Activated CD4-positive, alpha-beta T cell treated with anti-CD3 and anti-CD28 coated beads, Interleukin-2, Interleukin-6, amounts not matched to agents 100 ng/mL and 50 ng/mL, durations not matched to agents 16 hours and 8 hours (primary cell): ENCODE results near the gene ATP1A4.

Experiments used
- DNase-seq: peaks from one replicate; pipeline ENCODE4 v3.0.0-alpha.2; 2020

Gene ATP1A4

DNA sequence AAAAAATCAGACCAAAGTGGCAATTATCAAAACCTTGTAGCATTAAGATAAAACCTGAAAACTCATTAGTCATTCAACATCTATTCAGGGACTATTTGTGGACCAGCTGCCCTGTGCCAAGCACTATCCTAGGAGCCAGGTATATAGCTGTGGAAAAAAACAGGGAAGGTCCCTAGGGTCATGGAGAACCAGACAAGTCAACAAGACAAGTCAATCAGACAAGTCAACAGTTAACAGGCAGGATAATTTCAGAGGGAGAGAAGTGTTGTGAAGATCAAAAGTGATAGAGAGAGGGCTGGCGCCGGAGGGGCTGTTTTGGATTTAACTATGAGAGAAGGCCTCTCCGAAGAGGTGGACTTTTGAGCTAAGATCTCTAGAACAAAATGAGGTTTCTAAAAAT is 3.3 kb upstream of the ATP1A4 start:
- DNase-seq, result no peak

DNA sequence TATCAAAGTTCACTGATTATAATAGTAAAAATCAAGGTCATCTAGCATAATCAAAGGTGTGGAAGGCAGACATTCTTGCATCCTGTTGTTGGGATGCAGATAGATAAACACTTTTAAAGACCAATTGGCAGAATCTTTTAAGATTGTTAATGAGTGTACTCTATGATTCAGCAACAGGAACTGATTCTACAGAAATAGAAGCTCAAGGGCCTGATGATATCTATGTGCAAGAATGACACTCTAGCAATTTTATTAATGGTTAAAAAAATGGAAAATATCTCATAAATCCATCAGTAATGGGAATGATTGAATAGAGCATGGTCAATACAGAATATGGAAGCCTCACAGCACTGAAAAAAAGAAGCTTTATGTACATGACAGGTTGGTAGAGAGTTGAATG is 2.2 kb upstream of the ATP1A4 start:
- DNase-seq, result no peak

DNA sequence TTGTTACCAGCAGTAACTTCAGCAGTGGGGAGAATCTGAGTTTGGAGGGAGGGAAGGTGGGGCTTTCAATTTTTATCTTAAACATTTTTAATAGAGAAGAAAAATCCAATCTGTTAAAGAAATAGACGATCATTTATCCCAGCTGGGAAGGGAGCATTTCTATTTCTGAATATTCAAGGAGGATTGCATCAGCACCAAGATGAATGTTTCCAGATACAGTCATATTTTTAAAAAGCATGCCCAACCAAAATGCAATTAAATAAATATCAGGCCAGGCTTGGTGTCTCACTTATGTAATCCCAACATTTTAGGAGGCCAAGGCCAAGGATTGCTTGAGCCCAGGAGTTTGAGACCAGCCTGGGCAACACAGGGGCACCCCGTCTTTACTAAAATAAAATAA is 1.7 kb upstream of the ATP1A4 start:
- DNase-seq, result no peak

DNA sequence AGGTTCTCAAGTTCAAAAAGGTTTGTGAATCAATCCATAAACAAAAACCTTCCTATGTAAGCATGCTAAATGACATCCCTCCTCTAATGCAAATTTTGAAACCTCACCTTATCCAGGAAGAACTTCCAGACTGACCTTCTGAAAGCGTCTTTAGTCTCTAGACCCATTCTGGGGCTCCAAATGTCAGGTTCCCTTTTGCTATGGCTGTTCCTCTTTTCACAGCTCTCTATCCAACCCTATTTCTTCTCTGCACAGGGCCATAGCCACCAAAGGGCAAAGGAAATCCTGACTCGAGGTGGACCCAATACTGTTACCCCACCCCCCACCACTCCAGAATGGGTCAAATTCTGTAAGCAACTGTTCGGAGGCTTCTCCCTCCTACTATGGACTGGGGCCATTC is 3.4 kb downstream of the ATP1A4 start:
- DNase-seq, result no peak

DNA sequence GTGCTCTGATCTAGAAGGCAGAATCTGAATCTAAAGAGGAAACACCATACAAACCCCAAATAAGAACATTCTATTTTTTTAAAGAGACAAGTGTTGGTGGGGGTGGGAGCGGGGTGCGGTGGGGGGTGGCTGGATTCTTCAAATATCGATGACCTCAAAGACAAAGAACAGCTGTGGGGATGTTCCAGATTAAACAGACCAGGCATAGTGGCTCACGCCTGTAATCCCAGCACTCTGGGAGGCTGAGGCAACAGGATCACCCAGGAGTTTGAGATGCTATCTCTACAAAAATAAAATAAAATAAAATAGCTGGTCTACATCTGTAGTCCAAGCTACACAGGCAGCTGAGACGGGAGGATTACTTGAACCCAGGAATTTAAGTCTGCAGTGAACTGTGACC is 5.0 kb downstream of the ATP1A4 start:
- DNase-seq, result no peak

DNA sequence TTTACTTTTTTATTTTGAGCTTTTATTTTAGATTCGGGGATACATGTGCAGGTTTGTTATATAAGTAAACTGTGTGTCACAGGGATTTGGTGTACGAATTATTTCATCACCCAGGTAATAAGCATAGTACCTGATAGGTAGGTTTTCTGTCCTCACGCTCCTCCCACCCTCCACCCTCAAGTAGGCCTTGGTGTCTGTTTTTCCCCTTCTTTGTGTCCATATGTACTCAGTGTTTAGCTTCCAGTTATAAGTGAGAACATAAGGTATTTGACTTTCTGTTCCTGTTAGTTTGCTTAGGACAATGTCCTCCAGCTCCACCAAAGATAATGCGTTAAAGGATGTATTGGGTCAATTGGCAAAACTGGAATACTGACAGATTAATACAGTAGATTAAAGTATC is 5.8 kb downstream of the ATP1A4 start:
- DNase-seq, result no peak

DNA sequence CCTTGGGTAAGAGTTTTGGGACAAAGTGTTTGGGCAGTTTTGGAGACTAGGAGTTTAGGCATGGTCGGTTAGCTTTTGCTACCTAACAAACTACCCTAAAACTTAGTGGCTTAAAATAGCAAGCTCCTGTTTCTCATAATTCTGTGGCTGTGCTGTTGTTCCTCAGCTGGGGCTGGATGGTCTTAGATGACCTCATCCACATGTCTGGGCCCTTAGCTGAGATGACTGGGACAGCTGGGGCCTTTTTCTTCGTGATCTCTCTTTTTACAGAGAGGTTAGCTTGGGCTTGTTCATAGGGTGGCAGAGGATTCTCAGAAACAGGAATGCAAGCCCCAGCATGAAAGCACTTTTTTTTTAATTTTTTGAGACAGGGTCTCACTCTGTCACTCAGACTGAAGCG is 6.6 kb downstream of the ATP1A4 start:
- DNase-seq, result no peak

DNA sequence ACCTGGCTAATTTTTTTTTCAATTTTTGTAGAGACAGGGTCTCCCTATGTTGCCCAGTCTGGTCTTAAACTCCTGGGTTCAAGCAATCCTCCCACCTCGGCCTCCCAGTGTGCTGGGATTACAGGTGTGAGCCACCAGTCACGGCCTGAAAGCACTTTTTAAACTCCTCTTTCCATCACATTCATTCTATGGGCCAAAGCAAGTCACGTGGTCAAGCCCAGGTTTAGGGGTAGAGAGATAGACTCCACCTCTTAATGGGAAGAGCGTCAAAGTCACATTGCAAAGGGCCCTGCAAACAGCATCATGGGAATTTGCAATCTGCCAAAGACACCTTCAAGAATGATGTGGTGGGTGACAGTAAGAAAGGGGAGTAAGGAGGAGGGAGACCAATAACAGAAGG is 7.1 kb downstream of the ATP1A4 start:
- no peak for DNase-seq

DNA sequence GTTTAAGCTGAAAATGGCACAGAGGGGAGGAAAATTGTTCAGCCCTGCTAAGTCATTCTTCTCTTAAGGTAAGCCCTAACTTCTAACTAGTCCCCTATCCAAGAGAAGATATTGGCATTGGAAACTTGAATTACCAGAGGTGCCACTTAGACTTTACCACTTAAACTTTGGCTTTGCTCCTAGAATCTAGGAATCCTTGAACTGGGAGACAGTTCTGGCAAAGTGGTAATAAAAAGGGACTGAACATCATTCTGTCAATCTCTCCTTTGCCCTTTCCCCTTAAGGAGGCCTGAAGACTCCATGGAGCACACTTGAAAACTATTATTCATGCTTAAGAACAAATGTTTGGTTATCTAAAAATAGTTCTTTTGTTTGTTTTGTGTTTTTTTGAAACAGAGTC is 8.4 kb downstream of the ATP1A4 start:
- no peak for DNase-seq

DNA sequence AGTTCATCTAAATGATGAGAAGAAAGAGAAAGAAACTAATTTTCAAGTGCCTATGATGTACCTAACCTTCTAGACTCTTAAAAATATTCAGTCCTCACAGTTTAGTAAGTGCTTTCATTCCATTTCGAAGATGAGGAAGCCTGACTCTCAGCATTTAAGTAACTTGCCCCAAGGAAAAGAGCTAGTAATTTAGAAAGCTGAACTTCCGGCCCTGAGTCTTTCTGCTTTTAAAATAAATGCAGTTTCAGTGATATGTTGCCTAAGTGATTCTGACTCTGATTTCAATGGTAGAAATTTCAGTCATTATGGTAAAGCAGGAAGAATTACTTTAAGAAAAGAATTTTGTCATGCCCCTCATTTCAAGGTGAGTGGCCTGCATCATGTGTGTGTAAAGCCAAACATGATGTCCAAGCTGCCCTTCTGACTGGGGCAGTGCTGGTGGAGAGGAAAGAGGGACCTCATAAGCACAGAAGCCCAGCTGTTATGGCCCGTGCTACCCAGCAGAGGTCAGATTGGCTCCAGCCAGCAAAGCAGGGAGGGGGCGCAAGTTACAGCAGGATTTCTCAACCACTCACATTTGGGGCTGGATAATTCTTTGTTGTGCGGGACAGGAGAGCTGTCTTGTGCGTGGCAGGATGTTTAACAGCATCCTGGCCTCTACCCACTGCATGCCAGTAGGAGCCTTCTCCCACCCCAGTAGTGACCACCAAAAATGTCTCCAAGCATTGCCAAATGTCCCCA is 10.7 kb downstream of the ATP1A4 start:
- DNase-seq, result peak; percentile 19

DNA sequence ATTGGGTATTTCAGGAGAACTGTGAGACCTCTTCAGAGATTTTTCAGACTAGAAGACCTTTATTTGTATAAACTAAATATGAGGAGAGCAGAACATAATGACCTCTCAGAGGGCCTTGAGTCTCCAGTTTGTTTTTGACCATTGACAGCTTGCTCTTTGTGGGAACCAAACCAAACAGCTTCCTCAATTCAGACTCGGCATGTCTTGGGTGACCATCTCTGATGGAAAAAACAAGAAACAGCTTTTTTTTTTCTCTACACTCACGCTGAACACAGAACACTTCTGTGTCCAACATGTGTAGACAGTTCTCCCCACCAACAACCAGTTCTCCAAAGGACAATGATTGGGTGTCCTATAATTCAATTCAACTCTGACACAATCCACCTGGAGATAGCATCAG is 11.5 kb downstream of the ATP1A4 start:
- DNase-seq, result no peak

DNA sequence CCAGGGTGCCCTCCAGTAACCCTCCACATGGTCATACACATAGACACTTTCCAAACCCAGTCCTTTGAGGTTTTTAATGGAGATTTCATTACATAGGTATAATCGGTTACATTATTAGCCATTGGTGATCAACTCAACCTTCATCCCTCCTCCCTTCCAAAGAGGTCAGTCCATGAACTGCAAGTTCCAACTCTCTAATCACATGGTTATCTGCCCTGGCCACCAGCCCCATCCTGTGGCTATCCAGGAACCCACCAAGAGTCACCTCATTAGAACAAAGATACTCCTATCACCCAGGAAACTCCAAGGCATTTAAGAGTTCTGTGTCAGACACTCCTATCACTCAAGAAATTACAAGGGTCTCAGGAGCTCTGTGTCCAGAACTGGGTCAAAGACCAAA is 12.2 kb downstream of the ATP1A4 start:
- no peak for DNase-seq

DNA sequence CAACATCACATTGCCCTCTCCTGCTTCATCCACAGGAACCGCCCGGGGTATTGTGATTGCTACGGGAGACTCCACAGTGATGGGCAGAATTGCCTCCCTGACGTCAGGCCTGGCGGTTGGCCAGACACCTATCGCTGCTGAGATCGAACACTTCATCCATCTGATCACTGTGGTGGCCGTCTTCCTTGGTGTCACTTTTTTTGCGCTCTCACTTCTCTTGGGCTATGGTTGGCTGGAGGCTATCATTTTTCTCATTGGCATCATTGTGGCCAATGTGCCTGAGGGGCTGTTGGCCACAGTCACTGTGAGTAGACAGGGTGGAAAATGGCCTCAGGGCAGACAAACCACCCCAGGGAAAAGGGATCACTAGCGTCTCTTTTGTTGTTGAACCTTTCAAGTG is 12.7 kb downstream of the ATP1A4 start:
- no peak for DNase-seq

DNA sequence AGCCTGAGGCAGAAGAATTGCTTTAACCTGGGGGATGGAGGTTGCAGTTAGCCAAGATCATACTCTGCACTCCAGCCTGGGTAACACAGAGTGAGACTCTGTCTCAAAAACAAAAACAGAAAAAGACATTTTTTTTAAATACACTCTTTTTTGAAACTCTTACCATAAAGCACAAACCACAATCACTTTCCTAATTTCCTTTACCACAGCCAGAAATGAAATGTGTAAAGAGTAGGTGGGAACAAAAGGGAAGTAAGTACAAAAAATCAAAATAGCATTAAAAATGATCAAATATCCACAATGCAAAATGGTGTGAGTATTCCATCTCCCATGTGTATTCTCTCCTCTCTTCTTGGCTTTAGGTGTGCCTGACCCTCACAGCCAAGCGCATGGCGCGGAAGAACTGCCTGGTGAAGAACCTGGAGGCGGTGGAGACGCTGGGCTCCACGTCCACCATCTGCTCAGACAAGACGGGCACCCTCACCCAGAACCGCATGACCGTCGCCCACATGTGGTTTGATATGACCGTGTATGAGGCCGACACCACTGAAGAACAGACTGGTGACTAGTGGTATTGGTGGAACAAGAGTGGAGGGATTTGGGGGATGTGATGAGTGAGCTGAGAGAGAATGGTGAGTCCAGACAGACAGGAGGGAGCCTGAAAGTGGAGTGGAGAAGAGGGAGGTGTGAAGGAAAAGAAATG is 14.9 kb downstream of the ATP1A4 start:
- DNase-seq, result no peak

DNA sequence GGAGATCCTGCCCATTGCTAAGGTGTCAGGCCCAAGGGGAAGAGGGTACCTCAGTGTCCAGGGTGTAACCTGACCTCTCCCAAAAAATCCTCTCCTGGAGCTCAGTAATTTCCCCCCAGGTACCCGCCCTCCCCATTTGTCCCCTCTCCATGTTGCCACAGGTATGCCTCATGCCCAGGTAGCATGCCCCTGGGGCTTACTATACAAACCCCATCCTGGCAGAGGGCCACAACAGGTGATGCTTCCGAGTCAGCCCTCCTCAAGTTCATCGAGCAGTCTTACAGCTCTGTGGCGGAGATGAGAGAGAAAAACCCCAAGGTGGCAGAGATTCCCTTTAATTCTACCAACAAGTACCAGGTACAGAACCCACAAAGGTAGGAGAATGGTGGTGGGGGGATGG is 15.7 kb downstream of the ATP1A4 start:
- DNase-seq, result no peak

DNA sequence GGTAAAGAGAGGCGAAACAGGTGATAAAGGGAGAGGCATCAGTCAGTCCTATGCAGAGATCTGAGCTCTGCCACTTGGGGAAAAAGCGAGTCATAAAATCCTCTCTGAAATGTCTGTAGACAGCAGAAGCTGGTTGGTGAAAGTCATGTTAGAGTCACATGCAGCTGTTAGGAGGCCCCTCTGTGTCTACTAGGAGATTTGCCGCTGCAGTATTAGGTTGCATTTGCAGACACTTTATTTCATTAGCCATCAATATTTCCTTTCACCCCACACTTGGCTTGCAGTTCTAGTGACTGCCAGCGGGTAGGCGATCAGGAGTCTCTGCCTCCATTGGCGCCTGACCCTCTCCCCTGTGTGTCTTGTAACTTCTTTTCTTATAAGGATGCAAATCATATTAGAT is 16.2 kb downstream of the ATP1A4 start:
- peak; percentile 12 for DNase-seq

DNA sequence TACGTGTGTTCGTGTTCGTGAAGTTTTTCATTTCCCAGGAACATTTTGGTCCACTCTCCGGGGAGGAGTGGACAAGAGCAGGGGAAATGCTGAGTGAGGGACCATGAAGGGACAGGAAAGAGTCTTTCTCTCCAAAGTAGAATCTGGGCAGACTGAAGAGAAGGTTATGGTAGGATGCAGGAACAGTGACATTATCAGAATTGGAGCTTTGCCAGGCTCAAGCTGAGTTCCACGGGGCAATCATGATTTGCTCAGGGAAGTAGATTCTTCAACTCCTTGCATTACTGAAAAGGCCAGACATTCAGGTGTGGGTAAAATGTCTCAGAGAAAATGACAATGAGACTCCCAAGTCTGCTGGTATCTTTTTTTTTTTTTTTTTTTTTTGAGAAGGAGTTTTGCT is 16.6 kb downstream of the ATP1A4 start:
- DNase-seq, result no peak

DNA sequence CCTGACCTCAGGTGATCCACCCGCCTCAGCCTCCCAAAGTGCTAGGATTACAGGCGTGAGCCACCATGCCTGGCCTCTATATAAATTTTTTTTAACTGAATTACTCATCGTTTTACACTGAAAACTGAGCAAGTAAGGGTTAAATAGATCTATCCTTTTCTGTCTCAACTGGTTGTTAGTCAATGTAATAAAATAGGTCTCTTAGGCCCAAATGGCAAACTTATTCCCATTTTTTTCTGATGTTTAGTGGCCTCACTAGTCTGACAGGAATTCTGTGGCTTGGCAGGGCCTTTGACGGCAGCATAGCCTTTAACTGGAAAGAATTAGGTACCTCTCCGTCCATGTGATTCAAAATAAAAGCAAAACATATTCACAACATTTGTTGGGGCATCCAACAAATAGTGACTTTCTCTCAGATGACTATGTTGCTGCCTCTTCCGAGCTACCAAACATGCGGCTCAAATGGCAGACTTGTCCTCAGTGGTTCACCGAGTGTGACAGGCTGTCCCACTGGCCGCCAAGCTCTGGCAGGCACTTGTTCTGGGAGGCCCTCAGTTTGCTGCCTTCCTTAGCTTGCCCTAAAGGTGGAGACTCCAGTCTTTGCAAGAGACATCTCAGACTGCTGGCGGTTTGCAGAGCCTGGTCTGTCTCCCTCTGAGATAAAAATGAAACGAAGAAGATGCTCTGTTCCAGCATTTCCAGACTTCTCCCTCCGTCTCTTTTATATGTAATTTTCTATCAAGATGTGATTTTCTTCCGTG is 17.4 kb downstream of the ATP1A4 start:
- DNase-seq, result no peak

DNA sequence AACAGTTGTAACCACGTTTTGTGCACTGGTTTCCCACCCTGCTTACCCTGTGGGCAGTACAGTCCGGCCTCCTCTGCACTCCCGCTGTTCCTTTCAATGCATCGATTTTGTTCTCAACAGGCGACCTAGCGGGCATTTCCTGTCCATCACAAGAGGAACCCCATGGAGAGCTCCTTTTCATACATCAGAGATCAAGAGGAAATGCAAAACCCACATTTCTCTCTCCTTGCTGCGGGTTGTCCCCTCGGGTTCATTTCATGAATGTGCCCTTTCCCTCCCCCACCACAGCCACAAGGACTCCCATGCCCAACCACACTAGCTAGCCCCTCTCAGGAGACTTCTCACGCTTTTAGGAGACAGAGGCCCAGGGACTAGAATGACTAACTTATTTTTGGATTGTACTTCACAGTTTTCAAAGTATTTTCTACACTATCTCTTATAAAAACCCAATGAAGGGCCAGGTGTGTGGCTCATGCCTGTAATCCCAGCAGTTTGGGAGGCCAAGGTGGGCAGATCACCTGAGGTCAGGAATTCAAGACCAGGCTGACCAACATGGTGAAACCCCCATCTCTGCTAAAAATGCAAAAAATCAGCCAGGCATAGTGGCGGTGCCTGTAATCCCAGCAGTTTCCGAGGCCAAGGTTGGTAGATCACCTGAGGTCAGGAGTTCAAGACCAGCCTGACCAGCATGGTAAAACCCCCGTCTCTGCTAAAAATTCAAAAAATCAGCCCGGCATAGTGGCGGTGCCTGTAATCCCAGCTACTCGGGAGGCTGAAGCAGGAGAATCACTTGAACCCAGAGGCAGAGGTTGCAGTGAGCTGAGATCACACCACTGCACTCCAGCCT is 18.4 kb downstream of the ATP1A4 start:
- DNase-seq, result peak; percentile 49

DNA sequence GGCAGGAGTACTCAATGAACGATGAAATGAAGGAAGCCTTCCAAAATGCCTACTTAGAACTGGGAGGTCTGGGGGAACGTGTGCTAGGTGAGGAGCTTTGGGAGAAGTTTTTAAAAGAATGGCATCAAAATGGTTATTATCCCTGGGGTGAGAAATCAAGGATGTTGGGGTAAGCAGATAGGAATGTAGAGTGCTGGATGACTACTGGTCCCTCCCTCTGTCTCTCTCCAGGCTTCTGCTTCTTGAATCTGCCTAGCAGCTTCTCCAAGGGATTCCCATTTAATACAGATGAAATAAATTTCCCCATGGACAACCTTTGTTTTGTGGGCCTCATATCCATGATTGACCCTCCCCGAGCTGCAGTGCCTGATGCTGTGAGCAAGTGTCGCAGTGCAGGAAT is 20.0 kb downstream of the ATP1A4 start:
- no peak for DNase-seq

DNA sequence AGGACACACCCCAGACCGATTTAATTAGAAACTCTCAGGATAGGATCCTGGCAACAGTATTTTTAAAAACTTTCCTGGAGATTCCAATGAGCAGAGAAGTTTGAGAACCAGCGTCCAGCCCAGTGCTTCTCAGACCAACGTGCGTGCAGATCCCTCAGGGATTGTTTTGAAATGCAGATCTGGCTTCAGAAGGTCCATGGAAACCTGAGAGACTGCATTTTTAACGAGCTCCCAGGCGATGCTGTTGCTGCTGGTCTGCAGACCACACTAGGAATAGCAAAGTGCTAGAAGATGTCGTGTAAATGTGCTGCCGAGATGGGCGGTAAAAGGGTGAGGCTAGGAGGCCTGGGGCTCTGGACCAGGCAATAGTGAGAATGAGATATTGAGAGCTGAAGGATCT is 20.6 kb downstream of the ATP1A4 start:
- DNase-seq, result no peak

DNA sequence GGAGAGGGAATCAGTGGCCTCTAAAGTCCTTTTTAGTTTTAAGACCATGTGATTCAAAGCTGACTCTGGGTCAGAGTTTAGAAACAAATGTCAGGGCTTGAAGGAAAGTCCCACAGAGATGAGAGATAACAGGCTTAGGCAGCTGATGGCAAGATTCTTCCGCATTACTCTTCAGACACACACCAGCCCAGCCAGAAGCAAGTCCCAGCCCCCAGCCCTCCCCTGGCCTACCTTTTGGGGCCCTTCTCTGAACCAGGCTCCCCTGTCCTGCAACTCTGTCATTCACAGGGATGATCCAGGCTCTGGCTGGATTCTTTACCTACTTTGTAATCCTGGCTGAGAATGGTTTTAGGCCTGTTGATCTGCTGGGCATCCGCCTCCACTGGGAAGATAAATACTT is 25.8 kb downstream of the ATP1A4 start:
- no peak for DNase-seq

DNA sequence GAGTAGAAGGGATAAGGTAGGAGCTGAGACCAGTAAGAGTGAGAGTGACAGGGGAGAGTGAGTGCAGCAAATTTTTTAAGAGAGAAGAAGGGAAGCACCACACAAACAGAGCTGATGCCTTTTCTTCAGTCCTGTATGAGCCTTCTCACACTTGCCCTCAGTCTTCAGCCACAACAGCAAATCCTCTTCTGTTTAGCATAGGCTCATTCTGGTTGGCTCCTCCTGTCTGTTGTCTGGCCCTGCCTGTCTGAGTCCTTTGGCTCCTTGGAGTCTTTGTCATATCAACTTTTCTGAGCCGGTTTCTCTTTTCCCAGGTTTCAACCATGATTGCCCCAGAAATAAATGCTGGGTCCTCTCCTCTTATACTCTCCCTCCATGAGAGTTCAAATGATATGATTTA is 26.3 kb downstream of the ATP1A4 start:
- no peak for DNase-seq
